Activated CD8-positive, alpha-beta memory T cell treated with anti-CD3 and anti-CD28 coated beads, Interleukin-2, amount 10 ng/mL, durations not matched to agents 7 days and 5 days (primary cell): ENCODE measurements around the gene NLRC5. TPM values are rescaled to one million over a fixed set of nuclear protein-coding genes. Genes with fewer than 3 reads are reported as not detected.

Source experiments
- ATAC-seq: fragments of 150-1000 bp; cut with Tn5 transposase; one replicate; pipeline ENCODE4 v1.10.0; 2021; ENCODE audit warnings: moderate library complexity
- CTCF ChIA-PET: fragments of 350-600 bp; sonication (Branson Sonifier 250); formaldehyde crosslinking; loops from one replicate; lab custom pipeline; 2021; ENCODE audit warnings: antibody characterized with exemption; lab: Charles Lee
- DNase-seq: peaks from one replicate; pipeline ENCODE4 v3.0.0-alpha.2; 2020
- H3K27ac Mint-ChIP-seq: one replicate; pipeline ENCODE4 v1.8.0; 2021; ENCODE audit warnings: mild to moderate bottlenecking, mixed read lengths
- H3K27me3 Mint-ChIP-seq: one replicate; pipeline ENCODE4 v1.8.0; 2021; ENCODE audit warnings: mixed read lengths
- H3K36me3 Mint-ChIP-seq: one replicate; pipeline ENCODE4 v1.8.0; 2021; ENCODE audit warnings: mild to moderate bottlenecking, mixed read lengths
- H3K4me1 Mint-ChIP-seq: one replicate; pipeline ENCODE4 v1.8.0; 2021; ENCODE audit warnings: mixed read lengths
- H3K4me3 Mint-ChIP-seq: one replicate; pipeline ENCODE4 v1.8.0; 2021; ENCODE audit warnings: mild to moderate bottlenecking, moderate library complexity, mixed read lengths
- H3K9me3 Mint-ChIP-seq: one replicate; pipeline ENCODE4 v1.8.0; 2022; ENCODE audit warnings: low read depth, mixed read lengths
- total RNA-seq, 2 experiments: library from RNA; stranded (reverse); gene quantifications; one replicate each; pipeline ENCODE4 v1.2.3, GENCODE V29; 2021

Gene NLRC5
- total RNA-seq, 2 experiments from 2014 or later, result 156 to 287 TPM

GRCh38 chr16:57039148-57039812, 49.9 kb downstream of the NLRC5 start:
- Mint-ChIP-seq H3K36me3 (peaks cover 74% of the 10 kb centered on the region), H3K9me3 (no peaks in the 10 kb centered on the region), H3K27ac (peak overlapping the region; percentile 97), H3K4me3 (peak overlapping the region; percentile 44), H3K4me1 (peaks cover 82% of the 10 kb centered on the region), H3K27me3 (no peaks in the 10 kb centered on the region)
- DNase-seq, result peak; percentile 77
- CTCF ChIA-PET, result interaction anchor here (0.6 to 7.0 kb wide), 11 partner anchors 8 to 73 kb away, joined by 3 to 74 read pairs (median 4); partner anchors contain the start of gene NLRC5
- ATAC-seq, result peak; percentile 18

GRCh38 chr16:57041182-57042156, 52.1 kb downstream of the NLRC5 start:
- CTCF ChIA-PET, result interaction anchor here (0.8 to 7.0 kb wide), 16 partner anchors 14 to 90 kb away, joined by 3 to 74 read pairs (median 6); partner anchors contain the start of genes CPNE2 and NLRC5
- Mint-ChIP-seq H3K9me3 (no peaks in the 10 kb centered on the region), H3K36me3 (peaks cover 65% of the 10 kb centered on the region)

GRCh38 chr16:57042157-57043111, 53.1 kb downstream of the NLRC5 start:
- Mint-ChIP-seq H3K36me3 (peaks cover 58% of the 10 kb centered on the region), H3K27ac (peak overlapping the region; percentile 97), H3K9me3 (no peaks in the 10 kb centered on the region), H3K4me1 (peaks cover 68% of the 10 kb centered on the region), H3K4me3 (peak overlapping the region; percentile 63), H3K27me3 (no peaks in the 10 kb centered on the region)
- CTCF ChIA-PET, result interaction anchor here (0.8 to 7.0 kb wide), 15 partner anchors 15 to 91 kb away, joined by 3 to 74 read pairs (median 6); partner anchors contain the start of genes CPNE2 and NLRC5
- peak; percentile 90 for DNase-seq
- peak; percentile 77 for ATAC-seq

More at GRCh38 chr16:57041182-57042156, 52.1 kb downstream of the NLRC5 start:
- peak; percentile 68 for ATAC-seq
- Mint-ChIP-seq H3K4me1 (peaks cover 78% of the 10 kb centered on the region), H3K27ac (peak overlapping the region; percentile 97), H3K27me3 (no peaks in the 10 kb centered on the region), H3K4me3 (peak overlapping the region; percentile 63)
- DNase-seq, result peak; percentile 94

GRCh38 chr16:57043248-57043647, 53.9 kb downstream of the NLRC5 start:
- Mint-ChIP-seq H3K27ac (peak overlapping the region; percentile 97), H3K27me3 (no peaks in the 10 kb centered on the region), H3K9me3 (no peaks in the 10 kb centered on the region), H3K36me3 (peaks cover 56% of the 10 kb centered on the region), H3K4me1 (peaks cover 61% of the 10 kb centered on the region), H3K4me3 (no peak overlapping the region)
- CTCF ChIA-PET, result no interaction called here
- DNase-seq (no peak), ATAC-seq (no peak)

GRCh38 chr16:57044931-57045693, 55.8 kb downstream of the NLRC5 start:
- peaks cover 51% of the 10 kb centered on the region for H3K36me3 Mint-ChIP-seq
- ATAC-seq (no peak), DNase-seq (no peak)
- no peak overlapping the region for H3K4me3 Mint-ChIP-seq
- H3K9me3 Mint-ChIP-seq, result no peaks in the 10 kb centered on the region
- H3K27me3 Mint-ChIP-seq, result no peaks in the 10 kb centered on the region
- H3K27ac Mint-ChIP-seq, result peak overlapping the region; percentile 46
- CTCF ChIA-PET, result interaction anchor here (0.5 to 3.1 kb wide), 4 partner anchors 39 to 81 kb away, joined by 3 to 18 read pairs (median 4); no protein-coding TSS in a partner anchor
- H3K4me1 Mint-ChIP-seq, result peaks cover 48% of the 10 kb centered on the region

- Mint-ChIP-seq H3K9me3 (no peaks in the 10 kb centered on the region), H3K4me1 (peaks cover 40% of the 10 kb centered on the region), H3K27ac (no peak overlapping the region), H3K4me3 (no peak overlapping the region), H3K27me3 (no peaks in the 10 kb centered on the region), H3K36me3 (peaks cover 46% of the 10 kb centered on the region)
- no peak for DNase-seq
- CTCF ChIA-PET, result interaction anchor here (0.5 to 3.1 kb wide), 5 partner anchors 10 to 81 kb away, joined by 3 to 18 read pairs (median 3); no protein-coding TSS in a partner anchor
- no peak for ATAC-seq
These were observed 56.5 kb downstream of the NLRC5 start for GRCh38 chr16:57045694-57046381.

GRCh38 chr16:57048095-57048494, 58.7 kb downstream of the NLRC5 start:
- no peak overlapping the region for H3K27ac Mint-ChIP-seq
- peaks cover 46% of the 10 kb centered on the region for H3K36me3 Mint-ChIP-seq
- DNase-seq (no peak), ATAC-seq (no peak)
- no peak overlapping the region for H3K4me3 Mint-ChIP-seq
- H3K9me3 Mint-ChIP-seq, result no peaks in the 10 kb centered on the region
- H3K27me3 Mint-ChIP-seq, result no peaks in the 10 kb centered on the region
- CTCF ChIA-PET, result interaction anchor here (4.1 kb wide), 1 partner anchor 82 kb away, joined by 13 read pairs; no protein-coding TSS in a partner anchor
- H3K4me1 Mint-ChIP-seq, result peaks cover 18% of the 10 kb centered on the region

GRCh38 chr16:57049678-57050077, 60.3 kb downstream of the NLRC5 start:
- ATAC-seq, result no peak
- Mint-ChIP-seq H3K27me3 (no peaks in the 10 kb centered on the region), H3K9me3 (no peaks in the 10 kb centered on the region), H3K4me3 (no peak overlapping the region), H3K27ac (no peak overlapping the region), H3K36me3 (peaks cover 45% of the 10 kb centered on the region), H3K4me1 (peaks cover 12% of the 10 kb centered on the region)
- DNase-seq, result no peak
- CTCF ChIA-PET, result interaction anchor here (1.0 to 4.1 kb wide), 2 partner anchors 50 to 84 kb away, joined by 3 to 13 read pairs; no protein-coding TSS in a partner anchor

- no peaks in the 10 kb centered on the region for H3K27me3 Mint-ChIP-seq
- no peak for DNase-seq
- H3K4me1 Mint-ChIP-seq, result peaks cover 3% of the 10 kb centered on the region
- no peak overlapping the region for H3K4me3 Mint-ChIP-seq
- H3K9me3 Mint-ChIP-seq, result no peaks in the 10 kb centered on the region
- H3K36me3 Mint-ChIP-seq, result peaks cover 42% of the 10 kb centered on the region
- CTCF ChIA-PET, result interaction anchor here (4.1 kb wide), 1 partner anchor 86 kb away, joined by 13 read pairs; no protein-coding TSS in a partner anchor
- ATAC-seq, result no peak
- H3K27ac Mint-ChIP-seq, result no peak overlapping the region
These were observed 62.4 kb downstream of the NLRC5 start for GRCh38 chr16:57051696-57052228.

GRCh38 chr16:57053206-57053605, 63.8 kb downstream of the NLRC5 start:
- peaks cover 3% of the 10 kb centered on the region for H3K4me1 Mint-ChIP-seq
- H3K4me3 Mint-ChIP-seq, result no peak overlapping the region
- CTCF ChIA-PET, result interaction anchor here (1.0 to 1.9 kb wide), 2 partner anchors 24 to 89 kb away, joined by 3 to 5 read pairs; no protein-coding TSS in a partner anchor
- DNase-seq (no peak), ATAC-seq (no peak)
- H3K9me3 Mint-ChIP-seq, result no peaks in the 10 kb centered on the region
- no peak overlapping the region for H3K27ac Mint-ChIP-seq
- H3K36me3 Mint-ChIP-seq, result peaks cover 43% of the 10 kb centered on the region
- no peaks in the 10 kb centered on the region for H3K27me3 Mint-ChIP-seq

- CTCF ChIA-PET, result interaction anchor here (1.5 to 1.9 kb wide), 2 partner anchors 39 to 90 kb away, joined by 3 to 5 read pairs; partner anchors contain the start of gene CPNE2
- Mint-ChIP-seq H3K27ac (no peak overlapping the region), H3K36me3 (peaks cover 36% of the 10 kb centered on the region), H3K9me3 (no peaks in the 10 kb centered on the region), H3K4me1 (no peaks in the 10 kb centered on the region), H3K4me3 (no peak overlapping the region), H3K27me3 (no peaks in the 10 kb centered on the region)
- no peak for DNase-seq
- no peak for ATAC-seq
These were observed 65.0 kb downstream of the NLRC5 start for GRCh38 chr16:57054338-57054737.
